Activated CD4-positive, CD25-positive, alpha-beta regulatory T cell treated with anti-CD3 and anti-CD28 coated beads, Interleukin-2, amount 50 U/mL, for 72 hours (primary cell): ENCODE data around the gene UCN2.

Source experiments
- DNase-seq: peaks from one replicate; pipeline ENCODE4 v3.0.0; 2021

The UCN2 gene, protein sequence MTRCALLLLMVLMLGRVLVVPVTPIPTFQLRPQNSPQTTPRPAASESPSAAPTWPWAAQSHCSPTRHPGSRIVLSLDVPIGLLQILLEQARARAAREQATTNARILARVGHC

DNA sequence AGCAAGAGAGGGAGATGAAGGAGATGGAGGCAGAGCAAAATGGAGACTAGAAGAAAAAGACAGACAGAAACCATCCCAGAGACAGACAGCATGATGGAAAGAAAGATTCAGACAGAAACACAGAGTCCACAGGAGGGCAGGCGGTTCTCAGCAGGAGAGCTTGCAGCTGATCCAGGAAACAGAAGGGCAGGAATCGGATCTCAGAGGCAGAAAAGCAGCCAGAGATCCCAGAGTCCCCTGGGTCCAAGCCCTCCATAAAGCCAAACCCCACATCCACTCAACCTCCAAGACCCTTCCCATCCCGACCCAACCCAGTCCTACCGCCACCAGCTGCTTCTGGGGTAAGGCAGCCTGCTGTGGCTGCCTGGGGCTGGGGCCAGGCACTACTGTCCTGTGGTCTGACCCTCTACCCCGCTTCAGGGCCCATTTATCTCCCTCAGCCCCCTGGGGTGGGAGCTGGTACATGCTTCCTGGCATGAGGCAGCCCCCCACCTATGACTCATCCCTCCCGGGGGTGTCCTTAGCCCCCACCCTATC lies at the start of gene UCN2:
Gene UCN2, minus strand, starts transcription at position 400 of the 537 bp plus-strand sequence. CDS start 657 bp downstream, outside the sequence.
- DNase-seq: no peak

DNA sequence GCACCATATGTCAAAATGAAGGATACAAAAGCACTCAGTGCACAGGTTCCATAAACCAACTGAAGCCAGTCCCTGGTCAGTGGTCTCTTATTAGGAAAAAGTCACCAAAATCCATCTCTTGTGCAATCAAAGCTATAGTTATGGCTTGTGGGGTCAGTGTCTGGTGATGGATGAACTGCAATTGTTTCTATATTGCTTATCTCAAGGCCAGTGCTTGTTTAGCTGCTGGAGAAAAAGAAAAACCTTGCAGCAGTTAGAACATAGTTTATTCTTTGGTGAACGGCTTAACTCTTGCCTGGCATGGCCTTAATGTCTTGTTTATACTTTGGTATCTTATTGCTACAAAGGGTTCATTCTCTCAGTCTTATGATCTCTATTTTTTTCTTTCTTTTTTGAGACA lies 48.7 kb upstream of the UCN2 start:
- DNase-seq: no peak

DNA sequence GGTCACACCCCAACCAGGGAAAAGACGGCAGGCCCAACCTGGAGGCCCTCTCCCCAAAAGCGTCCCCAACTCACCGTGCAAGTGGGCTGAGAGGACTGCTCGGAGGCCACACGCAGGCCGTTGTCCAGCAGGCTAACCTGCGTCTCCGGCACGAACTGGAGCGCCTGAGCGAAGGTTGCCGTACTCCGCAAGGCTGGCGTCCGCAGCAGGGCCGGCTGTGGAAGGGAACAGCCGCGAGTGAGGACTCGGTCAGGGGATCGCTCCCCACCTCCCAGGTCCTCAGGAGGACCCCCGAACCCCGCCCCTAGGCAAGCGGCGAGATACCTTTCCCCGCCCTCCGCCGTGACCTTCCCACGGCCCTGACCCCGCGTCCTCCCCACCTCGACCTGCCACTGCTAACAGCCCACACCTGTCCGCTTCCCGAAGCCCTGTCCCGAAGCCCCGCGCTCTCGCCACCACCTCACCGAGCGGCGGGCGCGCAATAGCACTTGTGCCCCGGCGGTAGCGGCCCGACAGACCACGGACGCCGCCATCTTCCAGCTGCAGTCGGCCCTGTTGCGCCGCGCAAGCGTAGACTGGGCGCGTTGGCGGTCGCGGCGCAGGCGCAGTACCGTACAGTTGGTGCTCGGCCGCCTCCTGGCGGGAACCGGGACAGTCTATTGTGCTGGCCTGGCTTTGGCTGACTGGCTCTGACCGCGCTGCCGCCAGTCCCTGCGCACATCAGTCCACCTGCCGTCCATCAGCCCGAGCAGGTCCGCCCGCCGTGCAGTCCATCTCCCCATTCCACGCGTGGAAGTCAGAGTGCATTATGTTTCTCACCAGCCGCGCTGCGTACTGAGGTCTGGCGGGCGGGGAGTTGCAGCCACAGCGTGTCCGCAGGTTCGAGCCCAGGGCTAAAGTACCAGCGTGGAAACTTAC lies 45.8 kb upstream of the UCN2 start, which contains the start of gene UQCRC1:
Gene UQCRC1, minus strand, starts transcription at position 559 of the 918 bp plus-strand sequence. Its CDS starts 26 bp downstream, at position 533.
- DNase-seq: peak; percentile 93

DNA sequence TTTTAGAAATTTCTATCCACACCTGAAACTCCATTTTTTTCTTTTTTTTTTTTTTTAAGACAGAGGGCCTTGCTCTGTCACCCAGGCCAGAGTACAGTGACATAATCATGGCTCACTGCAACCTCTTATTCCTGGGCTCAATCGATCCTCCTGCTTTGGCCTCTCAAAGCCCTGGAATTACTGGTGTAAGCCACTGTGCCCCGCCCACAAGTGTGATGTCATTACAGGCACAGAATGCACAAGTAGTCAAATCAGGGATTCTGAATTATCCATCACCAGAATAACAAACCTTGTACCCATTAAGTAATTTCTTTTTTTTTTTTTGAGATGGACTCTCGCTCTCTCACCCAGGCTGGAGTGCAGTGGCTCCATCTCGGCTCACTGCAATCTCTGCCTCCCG lies 43.9 kb upstream of the UCN2 start:
- DNase-seq: no peak

DNA sequence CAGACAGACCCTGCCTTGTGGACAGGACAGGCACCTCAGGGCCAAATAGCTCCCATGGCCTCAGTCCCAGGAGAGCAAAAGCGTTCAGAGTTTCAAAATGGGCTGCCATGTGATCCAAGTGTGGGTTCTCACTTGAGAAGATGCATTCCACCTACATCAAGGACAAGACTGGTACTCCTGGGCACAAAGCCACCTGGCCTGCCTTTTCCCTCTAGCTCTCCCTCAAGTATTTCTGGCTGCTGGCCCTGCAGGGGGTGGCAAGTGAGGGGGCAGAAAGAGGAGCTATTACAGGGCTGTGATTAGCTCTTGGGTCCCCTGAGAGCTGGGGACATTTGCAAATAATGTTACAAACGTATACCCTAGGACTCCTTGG lies 38.0 kb upstream of the UCN2 start:
- DNase-seq: no peak

DNA sequence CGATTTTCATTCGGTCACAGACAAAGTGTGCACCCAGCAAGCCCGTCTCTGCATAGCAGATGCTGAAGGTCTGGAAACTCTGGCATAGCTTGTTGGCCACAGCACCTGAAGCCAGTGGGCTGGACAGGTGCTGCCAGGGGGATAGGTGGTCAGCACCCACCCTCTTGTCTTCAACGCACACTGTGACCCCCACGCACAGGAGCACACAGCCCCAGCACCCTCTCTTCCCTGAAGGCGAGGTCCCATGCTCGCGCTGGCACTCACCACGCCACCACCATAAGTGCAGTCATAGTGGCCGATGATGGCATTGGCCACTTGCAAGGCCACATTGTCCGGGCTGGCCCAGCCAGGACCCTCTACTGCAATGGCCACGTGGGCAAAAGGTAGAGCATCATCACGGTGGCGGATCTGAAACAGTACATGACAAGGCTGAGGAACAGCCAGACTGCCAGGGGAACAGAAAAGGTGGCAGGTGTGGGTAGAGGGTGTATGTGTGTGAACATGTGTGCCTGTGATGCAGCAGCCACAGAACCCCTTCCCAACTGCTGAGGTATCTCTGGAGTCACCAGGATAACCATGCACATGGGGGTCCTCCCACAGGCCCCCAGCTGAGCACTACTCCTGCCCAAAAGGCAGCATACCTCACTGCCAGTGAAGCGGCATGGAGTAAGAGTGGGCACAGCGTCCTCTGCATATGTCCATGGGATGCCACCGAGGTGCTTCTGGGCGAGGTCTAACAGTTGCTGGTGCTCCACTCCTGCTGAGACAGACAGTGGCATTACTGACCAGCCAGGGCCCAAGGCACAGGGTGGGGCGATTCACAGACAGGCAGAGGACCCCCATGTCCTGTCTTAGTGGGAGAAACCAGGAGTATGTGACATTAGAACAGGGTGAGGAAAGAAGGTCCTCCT lies 37.4 kb upstream of the UCN2 start:
- DNase-seq: no peak

DNA sequence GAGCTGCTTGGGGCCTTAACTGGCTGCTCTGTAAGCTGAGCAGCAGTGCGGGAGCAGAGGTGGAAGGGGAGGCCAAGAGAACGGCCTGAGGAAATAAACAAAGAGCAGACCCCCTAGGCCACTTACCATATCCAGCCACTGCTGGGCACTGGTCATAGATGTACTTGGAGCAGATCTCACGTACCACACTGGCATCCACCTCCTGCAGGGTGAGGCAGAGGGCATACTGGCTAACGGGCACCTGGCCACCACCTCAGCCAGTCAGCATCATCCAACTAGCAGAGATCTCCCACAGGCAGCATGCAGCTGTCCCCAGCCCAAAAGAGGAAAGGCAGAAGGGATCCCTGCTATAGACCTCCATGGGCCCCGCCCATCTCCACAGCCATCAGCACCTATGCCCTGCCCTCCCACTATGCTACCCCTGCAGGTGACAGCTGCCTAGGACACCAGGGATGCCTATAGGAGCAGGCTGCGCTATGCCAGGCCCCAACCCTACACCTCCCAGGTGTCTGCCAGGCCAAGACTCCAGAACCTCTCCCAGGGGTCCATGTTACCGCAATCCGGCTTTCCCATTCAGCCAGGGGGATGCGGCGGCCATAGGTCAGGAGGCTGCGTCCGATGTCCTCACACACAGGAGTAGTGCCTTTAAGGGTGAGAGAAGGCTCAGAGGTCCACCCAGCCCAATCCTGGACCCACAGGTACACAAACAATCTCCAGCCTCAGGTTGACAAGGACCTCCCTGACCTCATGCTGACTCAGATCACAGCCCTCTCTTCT lies 36.1 kb upstream of the UCN2 start:
- no peak for DNase-seq

DNA sequence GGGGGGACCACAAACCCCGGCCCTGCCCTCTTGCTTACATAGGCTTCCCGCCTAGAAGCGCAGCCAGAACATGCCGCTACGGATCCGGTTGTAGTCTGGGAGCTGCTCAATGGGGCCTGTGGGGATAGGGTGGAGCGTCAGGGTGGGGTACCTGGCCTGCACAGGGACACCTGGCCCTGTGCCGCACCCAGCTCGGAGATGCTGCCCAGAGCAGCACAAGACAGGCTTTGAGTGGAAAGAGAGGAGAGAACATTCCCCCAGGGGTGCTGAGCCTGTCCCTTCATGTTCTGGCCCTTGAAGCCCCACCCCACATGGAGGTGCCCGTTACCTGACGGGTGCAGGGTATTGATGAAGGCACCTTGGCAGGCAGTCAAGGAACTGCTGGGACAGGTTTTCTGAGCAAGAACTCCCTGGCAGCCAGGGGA lies 35.5 kb upstream of the UCN2 start:
- DNase-seq: no peak

DNA sequence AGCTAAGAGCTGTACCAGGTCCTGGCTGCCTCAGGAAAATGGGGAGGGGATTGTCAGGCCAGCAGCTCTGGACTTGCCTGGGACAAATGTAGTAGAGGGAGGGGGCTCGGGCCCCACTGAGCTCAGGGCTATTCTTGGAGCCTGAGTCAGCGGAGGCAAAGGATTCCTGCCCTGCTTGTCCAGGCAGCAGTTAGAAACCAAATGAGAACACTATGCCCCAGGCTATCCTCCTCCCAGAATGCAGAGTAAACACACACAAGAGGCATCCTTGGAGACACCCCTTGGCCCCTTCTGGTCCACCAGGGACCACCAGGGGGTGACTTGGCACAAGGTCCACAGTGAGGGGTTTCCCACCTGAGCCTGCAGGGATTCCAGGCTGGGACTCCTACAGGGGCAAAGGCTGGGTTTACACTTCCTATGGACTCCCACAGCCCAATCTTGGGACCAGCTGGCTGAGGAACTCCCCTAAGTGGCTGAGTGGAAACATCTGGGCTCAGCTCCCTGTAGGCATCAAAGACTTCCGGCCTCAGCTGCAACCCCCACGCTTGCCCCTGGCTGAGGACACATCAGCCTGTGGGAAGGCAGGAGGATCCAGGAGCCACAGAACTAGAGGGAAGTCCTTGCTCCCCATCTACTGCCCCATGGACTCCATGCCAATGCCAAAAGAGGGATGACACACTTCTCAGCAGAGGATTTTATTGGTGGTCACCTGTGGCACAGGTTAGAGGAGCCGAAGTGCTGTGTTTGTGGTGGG lies 34.9 kb upstream of the UCN2 start:
- no peak for DNase-seq

DNA sequence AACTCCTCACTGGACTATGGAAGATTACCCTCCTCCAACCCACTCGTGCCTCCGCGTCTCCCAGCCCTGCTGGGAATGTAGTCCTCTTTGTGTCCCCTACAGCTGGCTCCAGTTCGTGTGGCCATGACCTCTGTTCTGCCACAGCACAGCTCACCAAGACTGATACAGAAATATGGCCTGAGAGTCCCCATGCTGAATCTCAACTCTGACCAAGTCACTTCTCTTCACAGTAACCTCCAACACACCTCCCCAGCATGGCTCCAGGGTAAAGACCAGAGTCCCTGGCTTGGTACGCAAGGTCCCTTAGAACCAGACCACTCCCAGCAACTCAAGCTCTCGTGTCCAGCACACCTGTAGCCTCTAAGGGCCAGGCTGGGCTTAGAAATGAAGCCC lies 33.8 kb upstream of the UCN2 start:
- DNase-seq: no peak

DNA sequence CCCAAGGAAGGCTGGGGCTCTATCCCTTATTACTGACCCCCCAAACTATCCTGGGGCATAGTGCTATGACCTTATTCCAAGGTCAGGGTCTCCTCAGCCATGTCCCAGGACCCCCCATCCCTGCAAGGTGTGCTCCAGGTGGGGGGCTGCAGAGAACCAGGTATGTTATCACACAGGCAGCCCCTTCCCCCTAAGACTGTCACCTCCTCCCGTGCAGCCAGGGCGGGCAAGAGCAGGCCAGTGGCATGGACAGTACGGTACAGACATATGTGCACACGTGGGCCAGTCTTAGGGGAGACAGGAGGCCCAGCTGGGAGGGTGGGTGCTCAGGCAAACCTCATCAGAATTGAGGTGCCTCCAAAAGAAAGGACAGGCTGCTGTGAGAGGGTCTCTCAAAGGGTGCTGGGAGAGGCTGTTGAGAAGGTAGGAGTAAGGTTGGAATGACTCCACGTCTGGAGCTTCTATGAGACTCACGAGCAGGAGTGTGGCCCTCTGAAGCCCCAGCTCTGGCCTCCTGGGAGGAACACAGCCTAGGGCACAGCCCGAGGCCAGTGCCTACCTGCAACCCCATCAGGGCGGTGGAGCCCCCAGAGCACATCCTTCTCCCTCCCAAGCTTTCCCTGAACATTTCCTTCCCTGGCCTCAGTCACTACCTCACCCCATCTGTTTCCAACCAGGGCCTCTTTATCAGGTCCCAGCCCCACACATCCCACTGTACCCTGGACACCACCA lies 33.3 kb upstream of the UCN2 start:
- no peak for DNase-seq

DNA sequence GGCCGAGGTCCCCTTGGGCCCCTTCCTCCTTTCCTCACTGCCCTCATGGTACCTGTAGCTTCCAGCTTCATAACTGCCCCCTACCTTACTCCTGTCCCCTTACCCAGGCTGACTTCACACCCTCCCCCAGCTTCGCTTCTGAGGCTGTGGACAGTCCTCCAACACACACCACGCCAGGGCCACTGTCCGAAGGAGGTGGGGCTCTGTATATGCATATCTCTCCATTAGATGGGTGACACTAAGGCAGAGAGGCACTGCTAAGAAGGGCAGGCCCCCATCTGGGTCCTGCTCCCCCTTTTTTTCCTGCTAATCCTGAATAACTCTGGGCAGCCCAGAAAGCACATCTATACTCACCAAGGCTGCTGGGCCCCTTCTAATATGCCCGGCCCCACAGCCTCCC lies 32.6 kb upstream of the UCN2 start:
- no peak for DNase-seq

DNA sequence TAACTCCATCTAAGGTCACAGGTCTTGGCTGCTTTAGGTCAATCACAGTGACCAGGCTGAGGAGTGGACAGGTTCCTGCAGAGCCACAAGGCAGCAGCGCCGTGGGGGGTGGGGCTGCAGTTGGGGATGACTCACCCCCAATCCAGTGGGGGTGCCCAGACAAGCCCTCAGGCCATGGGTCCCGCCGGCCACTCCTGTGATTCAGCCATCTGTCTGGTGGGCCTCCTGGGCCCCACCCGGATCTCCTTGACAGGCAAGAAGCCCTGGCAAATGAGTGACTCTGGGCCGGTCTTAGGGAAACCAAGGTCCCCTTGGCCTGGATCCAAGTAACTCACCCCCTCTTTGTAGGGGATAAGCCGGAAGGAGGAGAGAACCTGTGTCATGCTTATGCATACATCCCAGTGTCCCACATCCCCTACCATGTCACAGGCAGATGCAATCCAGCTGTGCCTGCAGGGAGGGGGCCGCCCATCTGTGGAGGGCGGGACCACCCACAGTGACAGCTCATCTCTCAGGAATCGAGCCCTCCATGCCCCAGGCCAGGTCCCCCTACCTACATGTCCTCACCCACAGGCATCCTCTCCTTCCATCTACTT lies 32.0 kb upstream of the UCN2 start:
- no peak for DNase-seq

DNA sequence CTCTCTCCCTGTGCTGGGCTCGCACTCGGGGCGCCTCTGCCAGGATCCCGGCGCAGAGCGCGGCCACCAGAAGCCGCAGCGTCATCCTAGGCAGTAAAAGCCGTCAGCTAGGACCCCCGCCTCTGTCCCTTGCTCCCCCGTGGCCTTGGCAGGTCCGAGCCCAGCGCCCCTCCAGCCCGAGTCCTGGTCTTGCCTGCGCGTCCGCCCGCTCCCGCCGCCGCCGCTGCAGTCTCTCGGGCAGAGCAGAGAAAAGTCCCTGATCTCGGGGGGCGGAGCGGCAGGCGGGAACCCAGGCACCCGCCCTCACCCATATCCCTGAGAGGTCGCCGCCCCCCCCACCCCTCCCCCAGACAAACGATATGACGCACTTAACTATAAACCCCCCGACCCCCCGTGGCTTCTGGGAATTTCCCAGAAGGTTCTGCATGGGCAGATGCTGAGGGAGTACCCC lies 31.5 kb upstream of the UCN2 start, which contains the start of gene COL7A1:
Gene COL7A1, minus strand, starts transcription at position 255 of the 451 bp plus-strand sequence. Its CDS starts 170 bp downstream, at position 85.
- DNase-seq: no peak

DNA sequence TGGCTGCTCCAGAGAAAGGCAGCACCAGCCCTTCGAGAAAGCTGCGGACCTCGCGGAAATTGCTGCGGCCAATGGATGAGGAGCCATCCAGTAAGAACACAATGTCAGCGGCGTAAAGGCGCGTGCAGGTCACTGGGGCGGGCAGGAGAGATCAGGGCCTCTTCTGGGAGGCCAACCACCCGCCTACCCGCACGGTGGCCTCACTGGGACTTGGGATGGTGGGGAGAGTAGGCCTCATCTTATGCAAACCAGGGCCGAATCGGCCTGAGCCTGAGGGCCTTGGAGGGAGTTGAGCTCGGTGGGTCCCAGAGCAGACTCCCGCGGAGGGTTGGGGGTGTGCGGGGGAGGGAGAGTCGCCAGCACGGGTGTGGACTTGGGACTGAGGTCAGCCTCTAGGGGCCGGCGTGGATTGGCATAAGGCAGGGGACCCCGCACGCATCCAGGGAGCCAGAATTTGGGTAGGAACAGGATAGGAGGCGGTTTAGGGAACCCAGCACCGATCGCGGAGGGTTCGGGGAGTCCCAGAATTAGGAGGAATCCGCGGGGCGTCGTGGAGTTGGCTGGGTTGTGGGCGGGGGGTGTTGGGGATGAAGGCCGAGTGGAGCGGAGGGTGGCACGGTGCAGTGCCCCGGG lies 31.0 kb upstream of the UCN2 start:
- no peak for DNase-seq

DNA sequence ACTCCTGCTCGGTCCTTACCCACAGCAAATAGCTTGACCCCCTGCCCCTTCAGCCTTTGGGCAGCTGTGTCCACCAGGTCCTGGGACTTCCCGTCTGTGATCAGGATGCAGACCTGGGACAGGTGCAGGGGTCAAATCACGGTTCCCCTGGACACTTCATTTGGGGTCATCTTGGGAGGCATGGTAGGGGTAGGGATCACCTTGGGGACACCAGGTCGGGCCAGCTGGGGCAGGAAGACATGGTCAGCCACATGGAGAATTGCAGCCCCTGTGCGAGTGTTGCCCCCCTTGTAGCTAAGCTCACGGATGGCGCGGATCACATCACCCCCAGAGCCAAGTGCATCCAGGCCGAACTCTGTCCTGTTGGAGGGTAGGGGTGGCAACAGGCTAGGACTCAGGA lies 29.8 kb upstream of the UCN2 start:
- no peak for DNase-seq

DNA sequence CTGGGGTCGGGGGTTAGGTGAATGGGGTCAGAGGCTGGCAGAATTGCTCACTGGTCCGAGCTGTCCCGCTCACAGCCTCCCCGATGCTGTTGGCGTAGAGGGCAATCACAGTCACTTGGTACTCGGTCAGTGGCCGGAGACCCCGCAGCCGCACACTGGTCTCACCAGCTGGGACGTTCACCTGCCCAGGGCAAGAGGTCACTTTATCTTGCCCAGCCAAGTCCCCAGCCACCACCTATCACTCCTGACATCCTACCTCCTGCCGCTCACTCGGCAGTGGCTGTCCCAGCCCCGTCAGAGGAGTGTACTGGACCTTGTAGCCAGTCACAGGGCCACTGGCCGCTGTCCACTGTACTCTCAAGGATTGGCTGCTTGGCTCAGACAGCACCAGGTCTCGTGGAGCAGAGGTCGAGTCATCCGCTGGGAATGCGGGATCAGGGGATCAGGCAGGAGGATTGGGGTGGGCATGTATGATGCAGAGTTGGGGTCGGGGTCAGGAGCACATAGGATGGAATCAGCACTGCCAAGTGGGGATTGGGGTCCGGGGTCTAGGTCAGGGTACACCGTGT lies 29.0 kb upstream of the UCN2 start:
- DNase-seq: no peak

DNA sequence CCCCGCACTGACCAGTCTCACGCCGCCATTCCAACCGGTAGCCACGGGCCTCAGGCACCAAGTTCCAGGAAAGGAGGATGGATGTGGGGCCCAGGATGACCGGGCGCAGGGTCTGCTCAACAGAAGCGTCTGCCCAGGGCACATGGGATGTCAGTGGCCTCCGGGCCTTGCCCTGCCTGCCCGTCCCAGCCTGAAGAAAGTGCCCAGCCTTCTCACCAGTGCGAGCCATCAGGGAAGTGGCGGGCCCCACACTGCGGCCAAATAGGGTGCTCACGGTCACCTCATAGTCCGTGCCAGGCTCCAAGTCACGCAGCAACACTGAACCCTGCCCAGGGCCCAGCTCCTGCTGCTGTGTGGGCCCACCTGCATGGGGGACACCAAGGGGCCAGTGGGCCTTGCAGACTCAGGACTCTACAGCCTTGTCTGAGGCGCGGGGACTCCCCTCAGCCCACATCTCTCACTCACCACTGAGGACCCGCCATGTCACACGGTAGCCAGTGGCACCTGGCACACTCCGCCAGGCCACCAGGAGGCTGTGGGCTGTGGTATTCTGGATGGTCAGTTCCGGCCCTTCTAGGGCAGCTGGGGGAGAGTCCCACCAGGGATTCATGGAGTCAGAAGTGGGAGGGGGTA lies 28.4 kb upstream of the UCN2 start:
- no peak for DNase-seq

DNA sequence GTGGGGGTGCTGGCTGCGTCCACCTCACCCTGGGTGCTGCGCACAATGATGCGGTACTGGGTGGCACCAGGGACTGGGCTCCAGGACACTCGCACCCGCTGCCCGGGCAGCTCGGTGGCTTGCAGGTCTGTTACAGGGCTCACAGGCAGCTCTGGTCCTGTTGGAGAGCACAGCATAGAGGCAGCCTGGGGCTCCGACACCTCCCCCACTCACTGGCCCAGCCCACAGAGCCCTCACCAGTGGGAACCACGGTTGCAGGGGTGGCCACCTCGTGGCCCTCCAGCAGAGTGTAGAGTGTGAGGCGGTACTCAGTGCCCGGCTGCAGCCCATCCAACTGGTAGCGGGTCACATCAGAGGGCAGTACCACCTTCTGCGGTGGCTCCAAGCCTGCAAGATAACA lies 27.9 kb upstream of the UCN2 start:
- no peak for DNase-seq
